Sigmoid colon (tissue), 7 donors: ENCODE measurements around the gene TBC1D2. TPM values are rescaled to one million over a fixed set of nuclear protein-coding genes. Genes with fewer than 3 reads are reported as not detected.

Experiments
- DNase-seq: peaks from one replicate; pipeline ENCODE4 v3.0.0-alpha.2; 2019
- H3K27ac ChIP-seq, 4 donors: fragments of 200-600 bp; sonication (generic); one replicate each; pipeline ENCODE4 v1.5.1; 2016 to 2019; ENCODE audit warnings: mild to moderate bottlenecking in 1 of 4
- H3K27me3 ChIP-seq, 3 donors: fragments of 200-600 bp; sonication (generic); one replicate each; pipeline ENCODE4 v1.5.1; 2019; ENCODE audit warnings: mild to moderate bottlenecking in 1 of 3
- H3K36me3 ChIP-seq, 4 donors: fragments of 200-600 bp; sonication (generic); one replicate each; pipeline ENCODE4 v1.5.1; 2016 to 2019
- H3K4me1 ChIP-seq, 4 donors: fragments of 200-600 bp; sonication (generic); one replicate each; pipeline ENCODE4 v1.5.1; 2017 to 2019
- H3K4me3 ChIP-seq, 4 donors: fragments of 200-600 bp; sonication (generic); one replicate each; pipeline ENCODE4 v1.5.1; 2017 to 2019; ENCODE audit warnings: mild to moderate bottlenecking in 2 of 4, moderate library complexity in 1 of 4
- H3K9me3 ChIP-seq, 4 donors: fragments of 200-600 bp in 3 of 4; sonication (generic) in 3 of 4; one replicate each; pipeline versions ENCODE4 v1.5.1 to v1.6.1; 2013 to 2019
- EP300 ChIP-seq, 4 donors: sonication (generic); formaldehyde crosslinking; IDR thresholded peaks; one replicate each; pipeline ENCODE4 v1.6.1; 2017; ENCODE audit warnings: antibody characterized with exemption in 4 of 4
- POLR2A ChIP-seq, 2 donors: fragments of 450-650 bp; IDR thresholded peaks; one replicate each; pipeline ENCODE4 v1.6.1; 2016; ENCODE audit warnings: antibody characterized with exemption in 2 of 2, mild to moderate bottlenecking in 2 of 2, moderate library complexity in 2 of 2
- POLR2AphosphoS5 ChIP-seq, 4 donors: sonication (generic); formaldehyde crosslinking; IDR thresholded peaks; one replicate each; pipeline ENCODE4 v1.6.1; 2017; ENCODE audit warnings: antibody characterized with exemption in 4 of 4
- WGBS, 2 donors: extraction: QIAGEN DNeasy Blood & Tissue Kit; methylation state at CpG; one replicate each; pipeline ENCODE4 v1.1.7; 2013; 5-methylcytosine and 5-hydroxymethylcytosine counted together
- intact Hi-C: fragments of 100-400 bp; cut with DNase I; formaldehyde crosslinking; loops from one replicate; pipeline ENCODE4 v1.15.1; 2023
- polyA plus RNA-seq, 3 donors: library from polyadenylated mRNA; stranded (reverse); fragments of 200-250 nt; gene quantifications; one replicate each; pipeline ENCODE4 v1.2.3, GENCODE V29; 2013
- total RNA-seq, 4 donors: library from RNA; depleted of rRNA; stranded (reverse); fragments of >200 nt; gene quantifications; one replicate each; pipeline ENCODE4 v1.1.0, GENCODE V29; 2016
- TF ChIP-seq, protein P1 (sequence below), 4 experiments: fragments of 450-650 bp in 3 of 4; fragments of 200-600 bp in 1 of 4; IDR thresholded peaks; one replicate each; pipeline ENCODE4 v1.5.1; 2016 to 2019; ENCODE audit warnings: antibody characterized with exemption in 4 of 4, mild to moderate bottlenecking in 3 of 4, moderate library complexity in 2 of 4
- donor health status: healthy with polysubstance abuse.
- donor health status: Bipolar disorder and iron deficiency.
- donor health status: healthy.

Gene TBC1D2
- total and polyA plus RNA-seq, 7 donors, result 4.8 to 23.8 (median 13.3) TPM

DNA sequence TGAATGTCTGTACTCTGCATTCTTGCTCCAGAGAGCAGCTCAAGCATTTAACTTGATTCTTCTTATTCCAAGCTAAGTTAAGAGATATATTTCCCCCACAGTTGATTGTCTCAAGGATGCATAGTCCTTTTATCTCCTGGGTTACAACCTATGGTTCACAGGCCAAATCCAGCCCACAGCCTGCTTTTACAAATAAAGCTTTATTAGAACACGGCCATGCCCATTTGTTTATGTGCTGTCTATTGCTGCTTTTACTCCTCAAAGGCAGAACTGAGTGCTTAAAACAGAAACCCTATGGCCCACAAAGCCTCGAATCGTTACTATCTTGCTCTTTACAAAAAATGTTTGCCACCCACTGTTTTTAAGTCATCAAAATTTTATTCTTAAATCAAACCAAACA is 25.8 kb downstream of the TBC1D2 start:
- Histone ChIP-seq H3K4me3 (no peak overlapping the region), H3K9me3 (no peaks in the 10 kb centered on the region), H3K27me3 (no peaks in the 10 kb centered on the region), H3K27ac (no peak overlapping the region), H3K36me3 (peaks cover 0 to 40% (median 2%) of the 10 kb centered on the region in 4 donors), H3K4me1 (no peaks in the 10 kb centered on the region)
- WGBS, 2 donors, result 83 to 91% methylated on average over 3 of the region's 3 CpGs
- intact Hi-C loops, result no loop called here
- DNase-seq, result peak; percentile 14
- TF ChIP-seq POLR2AphosphoS5 (IDR thresholded peaks at IDR 0.05) (no peak), POLR2A (IDR thresholded peaks at IDR 0.05) (no peak), EP300 (IDR thresholded peaks at IDR 0.05) (no peak)
- TF ChIP-seq, protein P1, sequence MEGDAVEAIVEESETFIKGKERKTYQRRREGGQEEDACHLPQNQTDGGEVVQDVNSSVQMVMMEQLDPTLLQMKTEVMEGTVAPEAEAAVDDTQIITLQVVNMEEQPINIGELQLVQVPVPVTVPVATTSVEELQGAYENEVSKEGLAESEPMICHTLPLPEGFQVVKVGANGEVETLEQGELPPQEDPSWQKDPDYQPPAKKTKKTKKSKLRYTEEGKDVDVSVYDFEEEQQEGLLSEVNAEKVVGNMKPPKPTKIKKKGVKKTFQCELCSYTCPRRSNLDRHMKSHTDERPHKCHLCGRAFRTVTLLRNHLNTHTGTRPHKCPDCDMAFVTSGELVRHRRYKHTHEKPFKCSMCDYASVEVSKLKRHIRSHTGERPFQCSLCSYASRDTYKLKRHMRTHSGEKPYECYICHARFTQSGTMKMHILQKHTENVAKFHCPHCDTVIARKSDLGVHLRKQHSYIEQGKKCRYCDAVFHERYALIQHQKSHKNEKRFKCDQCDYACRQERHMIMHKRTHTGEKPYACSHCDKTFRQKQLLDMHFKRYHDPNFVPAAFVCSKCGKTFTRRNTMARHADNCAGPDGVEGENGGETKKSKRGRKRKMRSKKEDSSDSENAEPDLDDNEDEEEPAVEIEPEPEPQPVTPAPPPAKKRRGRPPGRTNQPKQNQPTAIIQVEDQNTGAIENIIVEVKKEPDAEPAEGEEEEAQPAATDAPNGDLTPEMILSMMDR (IDR thresholded peaks at IDR 0.05), result no peak

DNA sequence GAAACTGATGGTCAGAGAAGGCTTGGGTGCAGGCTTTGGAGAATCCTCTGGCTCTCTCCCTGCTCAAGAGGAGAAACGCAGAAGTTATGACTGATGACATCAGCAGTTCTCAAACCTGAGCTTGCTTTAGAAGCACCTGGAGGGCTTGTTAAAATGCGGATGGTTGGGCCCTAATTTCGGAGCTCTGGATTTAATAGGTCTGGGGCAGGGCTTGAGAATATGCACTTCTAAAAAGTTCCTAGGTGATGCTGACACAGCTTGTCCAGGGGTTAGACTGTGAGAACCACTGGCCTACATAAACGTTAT is 26.4 kb downstream of the TBC1D2 start:
- Histone ChIP-seq H3K27ac (no peak overlapping the region), H3K36me3 (peaks cover 0 to 40% (median 2%) of the 10 kb centered on the region in 4 donors), H3K4me1 (no peaks in the 10 kb centered on the region), H3K27me3 (no peaks in the 10 kb centered on the region), H3K4me3 (no peak overlapping the region), H3K9me3 (no peaks in the 10 kb centered on the region)
- WGBS, 2 donors, result 88 to 89% methylated on average over 4 of the region's 4 CpGs
- intact Hi-C loops, result no loop called here
- TF ChIP-seq POLR2A (IDR thresholded peaks at IDR 0.05), result no peak
- no peak for TF ChIP-seq EP300 (IDR thresholded peaks at IDR 0.05)
- TF ChIP-seq, protein P1 (IDR thresholded peaks at IDR 0.05), result no peak
- no peak for TF ChIP-seq POLR2AphosphoS5 (IDR thresholded peaks at IDR 0.05)
- DNase-seq, result no peak

DNA sequence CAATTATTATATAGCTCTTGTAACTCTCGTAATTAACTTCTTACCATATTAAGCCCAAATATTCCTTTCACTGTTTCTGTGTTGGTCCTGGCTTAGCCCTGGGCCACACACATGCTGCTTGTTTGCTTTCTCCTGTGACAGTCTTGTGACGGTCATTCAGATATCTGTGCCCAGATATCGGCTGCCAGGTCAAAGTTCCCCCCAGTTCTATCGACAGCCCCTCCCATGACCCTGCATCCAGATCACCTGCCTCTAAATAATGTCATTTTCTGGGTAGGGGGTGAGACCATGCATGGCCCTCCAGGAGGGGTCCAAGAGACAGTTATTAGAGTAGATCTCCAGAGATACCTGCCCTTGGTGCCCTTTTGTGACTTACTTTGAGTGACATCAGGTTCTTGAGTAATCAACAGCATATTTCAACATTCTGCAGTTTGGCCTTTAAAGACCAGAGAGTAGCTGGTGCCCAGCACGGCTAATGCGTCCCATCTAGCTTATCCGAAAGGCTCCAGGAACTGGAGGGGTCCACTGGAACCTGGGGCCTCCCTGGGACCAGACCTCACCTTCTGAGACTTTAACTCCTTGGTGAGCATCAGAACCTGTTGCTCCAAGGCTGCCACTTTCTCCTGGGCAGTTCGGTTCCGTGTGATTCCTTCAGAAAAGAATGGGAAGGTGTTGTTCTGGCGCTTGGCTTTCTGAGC is 26.9 kb downstream of the TBC1D2 start:
- no peaks in the 10 kb centered on the region for H3K9me3 ChIP-seq
- no peaks in the 10 kb centered on the region for H3K4me1 ChIP-seq
- intact Hi-C loops, result no loop called here
- DNase-seq, result peak; percentile 12
- no peak for TF ChIP-seq POLR2A (IDR thresholded peaks at IDR 0.05)
- no peak for TF ChIP-seq EP300 (IDR thresholded peaks at IDR 0.05)
- TF ChIP-seq POLR2AphosphoS5 (IDR thresholded peaks at IDR 0.05), result no peak
- TF ChIP-seq, protein P1 (IDR thresholded peaks at IDR 0.05), result no peak
- no peaks in the 10 kb centered on the region for H3K27me3 ChIP-seq
- 76 to 83% methylated on average over 10 of the region's 10 CpGs for WGBS, 2 donors
- peaks cover 0 to 40% (median 2%) of the 10 kb centered on the region in 4 donors for H3K36me3 ChIP-seq
- no peak overlapping the region for H3K4me3 ChIP-seq
- H3K27ac ChIP-seq, result no peak overlapping the region

DNA sequence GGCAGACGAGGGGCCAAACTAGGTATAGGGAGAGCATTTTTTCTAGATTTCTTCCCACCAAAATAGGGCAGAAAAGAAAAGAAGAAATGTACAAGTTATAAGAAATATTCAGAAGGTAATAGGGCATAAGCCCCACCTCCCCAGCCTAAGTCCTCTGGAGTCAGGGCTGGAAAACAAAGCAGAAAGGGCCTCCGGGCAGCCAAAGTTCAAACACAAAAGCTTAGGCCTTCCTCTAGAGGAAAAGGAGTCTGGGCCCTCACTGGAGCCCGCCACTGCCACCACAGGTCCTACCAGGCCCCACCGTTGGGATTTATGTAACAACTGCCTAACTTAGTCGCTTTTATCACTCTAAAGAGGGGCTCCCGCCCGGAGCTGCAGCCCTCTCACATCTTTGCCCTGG is 27.6 kb downstream of the TBC1D2 start:
- Histone ChIP-seq H3K4me1 (no peaks in the 10 kb centered on the region), H3K9me3 (no peaks in the 10 kb centered on the region), H3K27me3 (no peaks in the 10 kb centered on the region), H3K27ac (no peak overlapping the region), H3K4me3 (no peak overlapping the region), H3K36me3 (peaks cover 0 to 35% (median 2%) of the 10 kb centered on the region in 4 donors)
- intact Hi-C loops, result no loop called here
- TF ChIP-seq, protein P1 (IDR thresholded peaks at IDR 0.05), result no peak
- TF ChIP-seq EP300 (IDR thresholded peaks at IDR 0.05) (no peak), POLR2A (IDR thresholded peaks at IDR 0.05) (no peak), POLR2AphosphoS5 (IDR thresholded peaks at IDR 0.05) (no peak)
- DNase-seq, result peak; percentile 21
- WGBS, 2 donors, result 90% methylated on average over 7 of the region's 7 CpGs

DNA sequence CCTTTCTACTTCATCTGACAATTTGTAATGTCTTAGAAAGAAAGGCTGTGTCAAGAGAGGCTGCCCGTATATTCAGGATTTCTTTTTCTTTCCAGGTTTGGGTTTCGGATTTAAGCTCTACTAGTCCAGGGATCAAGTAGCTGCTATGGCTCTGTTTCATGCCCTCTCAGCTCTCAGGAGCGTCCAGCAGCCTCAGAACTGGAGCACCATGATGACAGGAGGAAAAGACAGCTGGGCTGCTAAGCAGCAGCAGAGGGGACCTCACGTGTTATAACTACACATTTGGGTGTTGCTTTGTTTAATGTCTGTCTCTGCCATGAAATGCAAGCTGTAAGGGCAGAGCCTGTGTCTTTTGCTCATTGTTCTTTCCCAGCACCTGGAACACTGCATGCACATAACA is 28.5 kb downstream of the TBC1D2 start:
- Histone ChIP-seq H3K4me1 (no peaks in the 10 kb centered on the region), H3K9me3 (no peaks in the 10 kb centered on the region), H3K4me3 (no peak overlapping the region), H3K36me3 (peaks cover 0 to 31% (median 2%) of the 10 kb centered on the region in 4 donors), H3K27me3 (no peaks in the 10 kb centered on the region), H3K27ac (no peak overlapping the region)
- intact Hi-C loops, result no loop called here
- WGBS, 2 donors, result 70 to 84% methylated on average over 4 of the region's 4 CpGs
- DNase-seq, result no peak
- TF ChIP-seq, protein P1 (IDR thresholded peaks at IDR 0.05), result no peak
- no peak for TF ChIP-seq POLR2A (IDR thresholded peaks at IDR 0.05)
- no peak for TF ChIP-seq EP300 (IDR thresholded peaks at IDR 0.05)
- no peak for TF ChIP-seq POLR2AphosphoS5 (IDR thresholded peaks at IDR 0.05)
